NB4 (cell line): ENCODE data around the gene FAM204A.

Experiments
- DNase-seq: peaks from one replicate; pipeline ENCODE4 v3.0.0; 2010; ENCODE audit warnings: low read depth
- H3K4me3 ChIP-seq: one replicate; pipeline ENCODE4 v1.5.1; 2011; ENCODE audit warnings: mild to moderate bottlenecking, low read depth, low read length, moderate library complexity
- MYC ChIP-seq: IDR thresholded peaks from 2 replicates; pipeline ENCODE4 v1.6.1; 2011; ENCODE audit warnings: low read depth, low read length
- POLR2A ChIP-seq: IDR thresholded peaks from 2 replicates; pipeline ENCODE4 v1.6.1; 2011; ENCODE audit warnings: mild to moderate bottlenecking; ENCODE audit not compliant: insufficient read length; ENCODE audit errors: extremely low read depth
- TF ChIP-seq, protein P1 (sequence below): IDR thresholded peaks from 2 replicates; pipeline ENCODE4 v1.6.1; 2011; ENCODE audit warnings: low read depth, low read length
- TF ChIP-seq, protein P2 (sequence below): IDR thresholded peaks from one replicate; pipeline ENCODE4 v1.5.1; 2012; ENCODE audit warnings: low read depth, low read length

Gene FAM204A

GRCh38 chr10:118369641-118370205 lies 27.6 kb upstream of the FAM204A start:
- no peak overlapping the region for H3K4me3 ChIP-seq
- TF ChIP-seq, protein P1, sequence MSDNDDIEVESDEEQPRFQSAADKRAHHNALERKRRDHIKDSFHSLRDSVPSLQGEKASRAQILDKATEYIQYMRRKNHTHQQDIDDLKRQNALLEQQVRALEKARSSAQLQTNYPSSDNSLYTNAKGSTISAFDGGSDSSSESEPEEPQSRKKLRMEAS: no peak
- TF ChIP-seq POLR2A (no peak), MYC (no peak)
- TF ChIP-seq, protein P2, sequence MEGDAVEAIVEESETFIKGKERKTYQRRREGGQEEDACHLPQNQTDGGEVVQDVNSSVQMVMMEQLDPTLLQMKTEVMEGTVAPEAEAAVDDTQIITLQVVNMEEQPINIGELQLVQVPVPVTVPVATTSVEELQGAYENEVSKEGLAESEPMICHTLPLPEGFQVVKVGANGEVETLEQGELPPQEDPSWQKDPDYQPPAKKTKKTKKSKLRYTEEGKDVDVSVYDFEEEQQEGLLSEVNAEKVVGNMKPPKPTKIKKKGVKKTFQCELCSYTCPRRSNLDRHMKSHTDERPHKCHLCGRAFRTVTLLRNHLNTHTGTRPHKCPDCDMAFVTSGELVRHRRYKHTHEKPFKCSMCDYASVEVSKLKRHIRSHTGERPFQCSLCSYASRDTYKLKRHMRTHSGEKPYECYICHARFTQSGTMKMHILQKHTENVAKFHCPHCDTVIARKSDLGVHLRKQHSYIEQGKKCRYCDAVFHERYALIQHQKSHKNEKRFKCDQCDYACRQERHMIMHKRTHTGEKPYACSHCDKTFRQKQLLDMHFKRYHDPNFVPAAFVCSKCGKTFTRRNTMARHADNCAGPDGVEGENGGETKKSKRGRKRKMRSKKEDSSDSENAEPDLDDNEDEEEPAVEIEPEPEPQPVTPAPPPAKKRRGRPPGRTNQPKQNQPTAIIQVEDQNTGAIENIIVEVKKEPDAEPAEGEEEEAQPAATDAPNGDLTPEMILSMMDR: no peak
- DNase-seq: no peak

DNA sequence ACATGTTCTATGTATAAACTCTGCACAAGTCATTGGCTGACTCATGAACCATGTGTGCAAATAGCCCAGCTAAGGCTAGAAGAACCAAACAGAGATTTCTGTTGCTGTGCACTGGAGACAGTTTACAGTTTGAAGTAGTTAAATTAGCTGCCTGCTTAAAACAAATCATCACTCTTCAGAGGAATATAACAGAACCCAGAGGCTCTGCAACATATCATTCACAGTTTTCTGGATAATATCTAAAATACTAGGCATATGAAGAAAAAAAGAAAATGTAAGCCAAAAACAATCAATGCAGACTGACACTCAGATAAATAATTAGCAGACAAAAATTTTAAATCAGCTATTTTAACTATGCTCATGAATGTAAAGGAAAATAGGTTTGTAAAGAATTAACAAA lies 23.6 kb upstream of the FAM204A start:
- no peak for TF ChIP-seq MYC
- TF ChIP-seq, protein P1: no peak
- TF ChIP-seq, protein P2: no peak
- TF ChIP-seq POLR2A: no peak
- DNase-seq: no peak

DNA sequence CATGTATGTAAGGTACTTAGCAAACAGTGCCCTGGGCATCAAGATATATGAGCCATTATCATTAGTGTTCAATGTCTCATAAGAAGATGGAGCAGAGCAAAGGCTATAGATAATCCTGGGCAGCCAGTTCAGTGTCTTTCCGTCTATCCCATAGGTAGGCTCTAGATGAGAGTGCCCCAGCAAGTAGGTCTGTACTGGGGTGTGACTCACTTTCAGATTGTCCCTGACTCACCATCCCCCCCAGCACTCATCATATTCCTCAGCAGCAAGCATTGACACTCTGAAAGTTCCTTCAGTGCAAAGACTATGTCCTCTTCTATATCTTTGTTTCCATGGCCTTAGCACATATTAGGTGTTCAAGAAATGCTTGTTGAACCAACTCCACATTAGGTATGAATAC lies 20.0 kb upstream of the FAM204A start:
- no peak for DNase-seq
- H3K4me3 ChIP-seq: no peak overlapping the region
- TF ChIP-seq, protein P2: no peak
- TF ChIP-seq POLR2A (no peak), MYC (no peak)
- TF ChIP-seq, protein P1: no peak

More for the DNA sequence above, 23.6 kb upstream of the FAM204A start:
- no peak overlapping the region for H3K4me3 ChIP-seq

DNA sequence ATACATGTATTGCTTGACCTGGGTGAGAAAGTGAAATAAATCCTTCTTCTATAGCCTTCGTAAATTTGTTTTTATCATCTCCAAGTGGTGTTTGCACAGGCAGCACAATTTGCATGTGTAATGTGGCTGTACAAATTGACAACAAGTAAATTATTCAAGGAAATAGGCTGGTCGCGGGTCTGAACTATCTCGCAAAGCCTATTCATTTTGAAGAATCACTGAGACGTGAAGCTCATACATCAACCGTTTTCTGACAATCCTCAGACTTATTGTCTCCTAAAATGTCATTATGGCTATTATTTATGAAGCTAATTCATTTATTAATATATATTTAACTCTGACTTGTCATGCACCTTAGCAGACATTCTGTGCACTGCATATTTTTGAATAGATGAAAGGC lies 16.2 kb upstream of the FAM204A start:
- TF ChIP-seq, protein P1: no peak
- TF ChIP-seq MYC (no peak), POLR2A (no peak)
- TF ChIP-seq, protein P2: no peak
- H3K4me3 ChIP-seq: no peak overlapping the region
- DNase-seq: no peak

- TF ChIP-seq, protein P2: no peak
- TF ChIP-seq POLR2A (no peak), MYC (no peak)
- TF ChIP-seq, protein P1: no peak
- no peak for DNase-seq
Observed at GRCh38 chr10:118357841-118358240, 15.7 kb upstream of the FAM204A start.

DNA sequence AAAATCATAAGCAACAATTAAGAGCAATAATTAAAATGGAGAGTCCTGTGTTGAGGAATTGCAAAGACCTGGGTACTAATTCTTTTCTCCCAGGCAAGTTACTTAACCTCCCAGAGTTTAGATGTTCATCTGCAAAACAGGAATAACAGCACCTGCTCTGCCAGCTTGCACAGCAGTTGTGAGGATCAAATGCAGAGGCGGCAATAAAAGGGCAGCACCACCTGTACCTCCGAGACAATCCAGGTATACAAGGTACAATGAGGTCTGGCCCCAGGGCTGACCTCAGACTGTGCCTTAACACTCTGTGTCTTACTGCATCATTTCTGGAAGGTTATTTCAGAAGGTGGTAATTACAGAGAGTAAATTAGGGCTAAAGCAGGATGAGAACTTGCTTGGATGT lies 14.5 kb upstream of the FAM204A start:
- no peak overlapping the region for H3K4me3 ChIP-seq
- TF ChIP-seq POLR2A: no peak
- TF ChIP-seq, protein P2: no peak
- TF ChIP-seq MYC: no peak
- TF ChIP-seq, protein P1: no peak
- no peak for DNase-seq

More at GRCh38 chr10:118357841-118358240, 15.7 kb upstream of the FAM204A start:
- H3K4me3 ChIP-seq: no peak overlapping the region
